HG03432 (cell line): ENCODE measurements around the gene CSNK1G1.
"Not testable (repeated sequence)": the region's sequence is repeated elsewhere in the genome, so short reads cannot be mapped to it uniquely, and the experiment has no call there.

Source experiments
- ATAC-seq: cut with Tn5 transposase; IDR thresholded peaks from one replicate; pipeline ENCODE4 v1.9.1; 2021; ENCODE audit warnings: mild to moderate bottlenecking, moderate library complexity; ENCODE audit not compliant: unreplicated experiment

Gene CSNK1G1

GRCh38 chr15:64138331-64138941 is 217.5 kb downstream of the CSNK1G1 start:
- no peak for ATAC-seq

GRCh38 chr15:64137226-64137833 is 218.6 kb downstream of the CSNK1G1 start:
- ATAC-seq: no peak

GRCh38 chr15:64136347-64136746 is 219.6 kb downstream of the CSNK1G1 start:
- ATAC-seq: no peak

- ATAC-seq: no peak
These were observed 221.6 kb downstream of the CSNK1G1 start for GRCh38 chr15:64134345-64134829.

- ATAC-seq: no peak
These were observed 222.2 kb downstream of the CSNK1G1 start for GRCh38 chr15:64133623-64134344.

GRCh38 chr15:64132217-64132616 is 223.8 kb downstream of the CSNK1G1 start:
- ATAC-seq: no peak

GRCh38 chr15:64131547-64131946 is 224.4 kb downstream of the CSNK1G1 start:
- no peak for ATAC-seq

- ATAC-seq: no peak
These were observed 225.8 kb downstream of the CSNK1G1 start for GRCh38 chr15:64130159-64130558.

GRCh38 chr15:64127521-64128270 is 228.3 kb downstream of the CSNK1G1 start:
- ATAC-seq: no peak

- no peak for ATAC-seq
These were observed 230.0 kb downstream of the CSNK1G1 start for GRCh38 chr15:64125978-64126377.

GRCh38 chr15:64122936-64123351 is 233.0 kb downstream of the CSNK1G1 start:
- no peak for ATAC-seq

- no peak for ATAC-seq
These were observed 233.5 kb downstream of the CSNK1G1 start for GRCh38 chr15:64122444-64122843.

- ATAC-seq: no peak
These were observed 234.4 kb downstream of the CSNK1G1 start for GRCh38 chr15:64121614-64122013.

GRCh38 chr15:64120322-64120721 is 235.7 kb downstream of the CSNK1G1 start:
- ATAC-seq: not testable (repeated sequence)

- no peak for ATAC-seq
These were observed 238.1 kb downstream of the CSNK1G1 start for GRCh38 chr15:64117759-64118487.
